Measurements from ENCODE around the gene ORM2.

DNA sequence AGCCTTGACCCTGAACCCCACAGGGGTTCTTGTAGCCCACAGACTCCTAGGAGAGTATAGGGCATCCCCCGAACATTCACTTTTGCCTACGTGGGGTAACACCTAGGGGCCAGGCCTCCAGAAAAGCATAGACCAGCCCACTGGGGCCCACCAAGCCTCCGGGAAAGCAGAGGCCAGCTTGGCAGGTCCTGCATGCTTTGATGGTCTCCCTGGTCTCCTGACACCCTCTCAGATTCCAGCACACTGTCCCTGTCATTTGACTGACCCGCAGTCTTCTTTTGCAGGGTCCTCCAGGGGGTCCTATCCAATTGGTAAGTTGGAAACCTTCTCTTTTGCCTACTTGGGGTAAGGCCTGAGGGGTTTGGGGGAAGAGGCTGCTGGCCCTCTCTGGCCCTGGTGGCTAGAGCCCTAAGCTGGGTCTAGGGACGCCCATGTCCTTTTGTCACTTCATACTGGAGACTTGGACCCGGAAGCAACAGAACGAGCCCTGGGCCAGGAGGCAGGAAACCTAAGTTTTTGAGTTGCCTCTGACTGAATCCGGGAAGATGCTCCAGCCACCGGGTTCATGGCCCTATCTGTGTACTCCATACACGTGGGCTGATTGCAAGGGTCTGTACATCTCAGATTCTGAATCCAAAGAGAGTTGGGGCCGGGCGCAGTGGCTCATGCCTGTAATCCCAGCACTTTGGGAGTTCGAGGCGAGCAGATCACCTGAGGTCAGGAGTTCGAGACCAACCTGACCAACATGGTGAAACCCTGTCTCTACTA is 27.7 kb upstream of the ORM2 start:
- TF ChIP-seq, protein P1, sequence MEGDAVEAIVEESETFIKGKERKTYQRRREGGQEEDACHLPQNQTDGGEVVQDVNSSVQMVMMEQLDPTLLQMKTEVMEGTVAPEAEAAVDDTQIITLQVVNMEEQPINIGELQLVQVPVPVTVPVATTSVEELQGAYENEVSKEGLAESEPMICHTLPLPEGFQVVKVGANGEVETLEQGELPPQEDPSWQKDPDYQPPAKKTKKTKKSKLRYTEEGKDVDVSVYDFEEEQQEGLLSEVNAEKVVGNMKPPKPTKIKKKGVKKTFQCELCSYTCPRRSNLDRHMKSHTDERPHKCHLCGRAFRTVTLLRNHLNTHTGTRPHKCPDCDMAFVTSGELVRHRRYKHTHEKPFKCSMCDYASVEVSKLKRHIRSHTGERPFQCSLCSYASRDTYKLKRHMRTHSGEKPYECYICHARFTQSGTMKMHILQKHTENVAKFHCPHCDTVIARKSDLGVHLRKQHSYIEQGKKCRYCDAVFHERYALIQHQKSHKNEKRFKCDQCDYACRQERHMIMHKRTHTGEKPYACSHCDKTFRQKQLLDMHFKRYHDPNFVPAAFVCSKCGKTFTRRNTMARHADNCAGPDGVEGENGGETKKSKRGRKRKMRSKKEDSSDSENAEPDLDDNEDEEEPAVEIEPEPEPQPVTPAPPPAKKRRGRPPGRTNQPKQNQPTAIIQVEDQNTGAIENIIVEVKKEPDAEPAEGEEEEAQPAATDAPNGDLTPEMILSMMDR (IDR thresholded peaks at IDR 0.05), result no peak
- TF ChIP-seq POLR2AphosphoS5 (IDR thresholded peaks at IDR 0.05) (no peak), POLR2A (IDR thresholded peaks at IDR 0.05) (no peak), EP300 (IDR thresholded peaks at IDR 0.05) (no peak)

Data from stomach (tissue), 4 donors.